Body of pancreas (tissue), 4 donors: ENCODE results near the gene IL2RA. TPM values are rescaled to one million over a fixed set of nuclear protein-coding genes. Genes with fewer than 3 reads are reported as not detected.

Experiments
- ATAC-seq: fragments of 150-250 bp; one replicate; pipeline ENCODE4 v1.9.1; 2016
- DNase-seq, 4 donors: peaks; one replicate each; pipeline ENCODE4 v3.0.0-alpha.2; 2019
- H3K27ac ChIP-seq, 4 donors: fragments of 200-600 bp; sonication (generic); 1 replicate in 3 of 4; 2 replicates in 1 of 4; pipeline versions ENCODE4 v1.5.1 to v1.6.1; 2016 to 2019; ENCODE audit warnings: mild to moderate bottlenecking in 1 of 4, mixed read lengths in 1 of 4, moderate library complexity in 1 of 4
- H3K27me3 ChIP-seq, 2 donors: fragments of 200-600 bp; sonication (generic); one replicate each; pipeline ENCODE4 v1.6.0; 2016; ENCODE audit warnings: mild to moderate bottlenecking in 1 of 2
- H3K36me3 ChIP-seq, 2 donors: fragments of 200-600 bp; sonication (generic); replicated peaks in 1 of 2; 2 replicates each; pipeline ENCODE4 v1.5.1; 2016; ENCODE audit warnings: low read depth in 2 of 2; ENCODE audit not compliant: insufficient read depth in 1 of 2
- H3K4me1 ChIP-seq: fragments of 200-600 bp; sonication (generic); one replicate; pipeline ENCODE4 v1.6.0; 2016
- H3K4me3 ChIP-seq, 2 donors: fragments of 200-600 bp; sonication (generic); 1 replicate in 1 of 2; 2 replicates in 1 of 2; pipeline ENCODE4 v1.5.1; 2016 to 2019
- H3K9me3 ChIP-seq, 3 donors: fragments of 200-600 bp; sonication (generic); 1 replicate in 2 of 3; 2 replicates in 1 of 3; pipeline ENCODE4 v1.5.1; 2016
- POLR2A ChIP-seq, 3 donors: fragments of 450-650 bp; IDR thresholded peaks; one replicate each; pipeline ENCODE4 v1.6.1; 2016; ENCODE audit warnings: antibody characterized with exemption in 3 of 3, mild to moderate bottlenecking in 2 of 3
- WGBS, 2 donors: methylation state at CpG; one replicate each; pipeline ENCODE4 v1.1.5; 2017; 5-methylcytosine and 5-hydroxymethylcytosine counted together
- intact Hi-C: fragments of 100-400 bp; cut with DNase I; formaldehyde crosslinking; loops from one replicate; pipeline ENCODE4 v1.15.1; 2023
- total RNA-seq, 2 donors: library from RNA; depleted of rRNA; stranded (reverse); fragments of >200 nt; gene quantifications; one replicate each; pipeline ENCODE4 v1.1.0, GENCODE V29; 2016
- TF ChIP-seq, protein P1 (sequence below), 7 experiments: fragments of 450-650 bp in 4 of 7; fragments of 200-600 bp in 3 of 7; sonication (generic) in 3 of 7; IDR thresholded peaks; one replicate each; pipeline ENCODE4 v1.5.1; 2016 to 2019; ENCODE audit warnings: antibody characterized with exemption in 7 of 7

IL2RA gene
- total RNA-seq, 2 donors from 2014 or later: 0.52 to 0.99 TPM

DNA sequence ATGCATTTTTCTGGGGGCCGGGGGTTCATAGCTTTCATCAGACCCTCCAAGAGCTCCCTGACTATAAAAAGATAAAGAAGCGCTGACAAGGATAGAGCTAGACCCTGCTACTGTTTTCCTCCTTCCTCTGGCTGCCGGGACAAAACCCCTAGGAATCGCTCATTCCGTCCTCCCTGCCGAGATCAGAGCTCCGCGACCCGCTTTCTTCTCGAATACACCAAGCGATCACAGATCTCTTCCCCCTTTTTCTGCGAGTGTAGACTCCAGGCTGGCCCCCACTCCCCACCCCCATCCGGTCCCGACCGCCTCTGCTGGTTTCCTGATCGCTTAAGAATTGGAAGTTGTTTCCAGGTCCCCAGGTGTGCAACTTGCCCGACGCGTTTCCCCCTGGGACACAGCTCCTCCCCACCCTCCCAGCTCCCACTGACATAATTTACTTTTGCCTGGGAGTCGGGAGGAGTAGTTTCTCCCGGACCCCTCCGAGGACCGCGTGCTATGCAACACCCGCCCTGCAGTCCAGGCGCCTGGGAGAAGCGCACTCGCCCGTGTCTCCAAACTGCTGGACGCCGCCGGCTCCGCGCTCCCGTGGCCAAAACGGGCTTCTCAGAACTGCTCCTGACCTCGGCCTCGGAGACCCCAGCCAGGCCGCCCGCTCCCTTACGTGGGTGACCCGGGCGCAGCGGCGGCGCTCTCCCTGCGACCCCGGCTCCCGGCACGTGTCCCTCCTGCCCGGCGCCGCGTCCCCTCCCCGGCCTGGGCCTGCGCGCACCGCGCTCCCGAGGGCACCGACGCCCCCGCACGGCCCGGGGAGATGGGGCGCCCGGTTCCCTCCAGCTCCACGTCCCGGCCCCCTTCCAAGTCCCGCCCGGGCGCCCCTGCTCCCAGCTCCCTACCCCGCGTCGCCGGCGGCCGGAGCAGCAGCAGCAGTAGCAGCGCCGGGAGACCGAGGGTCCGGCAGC is 85.4 kb downstream of the IL2RA start:
- Histone ChIP-seq H3K27ac (peak overlapping the region; percentile 92 to 100 (median 99)), H3K4me1 (peaks cover 59% of the 10 kb centered on the region), H3K4me3 (peak overlapping the region; percentile 85 to 87), H3K36me3 (no peaks in the 10 kb centered on the region), H3K9me3 (no peaks in the 10 kb centered on the region), H3K27me3 (no peaks in the 10 kb centered on the region)
- DNase-seq (peak; percentile 57 to 67 (median 65)), ATAC-seq (peak; percentile 46)
- 1 to 2% methylated on average over 19 to 69 of the region's 82 CpGs for WGBS, 2 donors
- TF ChIP-seq, protein P1, sequence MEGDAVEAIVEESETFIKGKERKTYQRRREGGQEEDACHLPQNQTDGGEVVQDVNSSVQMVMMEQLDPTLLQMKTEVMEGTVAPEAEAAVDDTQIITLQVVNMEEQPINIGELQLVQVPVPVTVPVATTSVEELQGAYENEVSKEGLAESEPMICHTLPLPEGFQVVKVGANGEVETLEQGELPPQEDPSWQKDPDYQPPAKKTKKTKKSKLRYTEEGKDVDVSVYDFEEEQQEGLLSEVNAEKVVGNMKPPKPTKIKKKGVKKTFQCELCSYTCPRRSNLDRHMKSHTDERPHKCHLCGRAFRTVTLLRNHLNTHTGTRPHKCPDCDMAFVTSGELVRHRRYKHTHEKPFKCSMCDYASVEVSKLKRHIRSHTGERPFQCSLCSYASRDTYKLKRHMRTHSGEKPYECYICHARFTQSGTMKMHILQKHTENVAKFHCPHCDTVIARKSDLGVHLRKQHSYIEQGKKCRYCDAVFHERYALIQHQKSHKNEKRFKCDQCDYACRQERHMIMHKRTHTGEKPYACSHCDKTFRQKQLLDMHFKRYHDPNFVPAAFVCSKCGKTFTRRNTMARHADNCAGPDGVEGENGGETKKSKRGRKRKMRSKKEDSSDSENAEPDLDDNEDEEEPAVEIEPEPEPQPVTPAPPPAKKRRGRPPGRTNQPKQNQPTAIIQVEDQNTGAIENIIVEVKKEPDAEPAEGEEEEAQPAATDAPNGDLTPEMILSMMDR (IDR thresholded peaks at IDR 0.05): peak in 1 of 7 experiments; percentile 1
- peak in 2 of 3 donors; percentile 58 for TF ChIP-seq POLR2A (IDR thresholded peaks at IDR 0.05)
- intact Hi-C loops: no loop called here

GRCh38 chr10:5975641-5976473 is 86.3 kb downstream of the IL2RA start:
- peak overlapping the region; percentile 85 to 87 for H3K4me3 ChIP-seq
- WGBS, 2 donors: 71 to 76% methylated on average over 18 to 20 of the region's 20 CpGs
- H3K4me1 ChIP-seq: peaks cover 68% of the 10 kb centered on the region
- TF ChIP-seq, protein P1 (IDR thresholded peaks at IDR 0.05): no peak
- no peak for TF ChIP-seq POLR2A (IDR thresholded peaks at IDR 0.05)
- ATAC-seq (no peak), DNase-seq (peak in 3 of 4 donors; percentile 44 to 67 (median 44))
- H3K27ac ChIP-seq: peak overlapping the region; percentile 92 to 100 (median 99)
- H3K36me3 ChIP-seq: no peaks in the 10 kb centered on the region
- H3K9me3 ChIP-seq: no peaks in the 10 kb centered on the region
- intact Hi-C loops: no loop called here
- no peaks in the 10 kb centered on the region for H3K27me3 ChIP-seq

DNA sequence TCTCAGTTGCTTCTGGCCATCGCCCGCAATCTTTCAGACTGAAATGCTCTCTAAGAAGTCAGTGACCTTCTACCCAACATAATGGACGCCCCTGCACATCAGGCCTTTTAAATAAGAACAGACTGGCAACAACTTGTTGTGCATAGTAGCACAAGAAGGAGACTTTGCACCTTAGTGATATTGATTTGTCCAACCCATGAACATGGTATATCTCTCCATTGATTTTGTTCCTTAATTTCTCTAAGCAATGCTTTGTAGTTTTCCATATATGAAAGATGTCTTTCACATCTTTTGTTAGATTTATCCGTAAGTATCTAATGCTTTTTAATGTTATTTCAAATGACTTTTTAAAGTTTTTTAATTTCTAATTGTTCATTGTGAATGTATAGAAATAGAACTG is 89.1 kb downstream of the IL2RA start:
- Histone ChIP-seq H3K4me1 (peaks cover 75% of the 10 kb centered on the region), H3K9me3 (no peaks in the 10 kb centered on the region), H3K4me3 (no peak overlapping the region), H3K36me3 (no peaks in the 10 kb centered on the region), H3K27me3 (no peaks in the 10 kb centered on the region), H3K27ac (no peak overlapping the region)
- intact Hi-C loops: no loop called here
- DNase-seq (no peak), ATAC-seq (no peak)
- WGBS, 2 donors: 72 to 97% methylated on average over 4 of the region's 4 CpGs
- TF ChIP-seq POLR2A (IDR thresholded peaks at IDR 0.05): no peak
- TF ChIP-seq, protein P1 (IDR thresholded peaks at IDR 0.05): no peak

- TF ChIP-seq POLR2A (IDR thresholded peaks at IDR 0.05): no peak
- TF ChIP-seq, protein P1 (IDR thresholded peaks at IDR 0.05): no peak
- no peaks in the 10 kb centered on the region for H3K9me3 ChIP-seq
- intact Hi-C loops: no loop called here
- WGBS, 2 donors: 58 to 70% methylated on average over 4 of the region's 4 CpGs
- DNase-seq: no peak
- H3K27me3 ChIP-seq: no peaks in the 10 kb centered on the region
- peak overlapping the region; percentile 79 to 90 (median 86) for H3K27ac ChIP-seq
- ATAC-seq: no peak
- H3K36me3 ChIP-seq: no peaks in the 10 kb centered on the region
- no peak overlapping the region for H3K4me3 ChIP-seq
- peaks cover 73% of the 10 kb centered on the region for H3K4me1 ChIP-seq
Measured at GRCh38 chr10:5971886-5972285, 90.3 kb downstream of the IL2RA start.
